Endodermal cell (in vitro differentiated cells): ENCODE results near the gene RTBDN. TPM values are rescaled to one million over a fixed set of nuclear protein-coding genes. Genes with fewer than 3 reads are reported as not detected.

ENCODE experiments used
- DNase-seq: peaks from one replicate; pipeline ENCODE4 v3.0.0-alpha.2; 2017
- H3K27ac ChIP-seq: 2 replicates; pipeline ENCODE4 v1.5.1; 2013; ENCODE audit warnings: mild to moderate bottlenecking, low read depth, low read length, moderate library complexity
- H3K27me3 ChIP-seq: 2 replicates; pipeline ENCODE4 v1.6.1; 2013; ENCODE audit warnings: mild to moderate bottlenecking, low read length, moderate library complexity; ENCODE audit not compliant: insufficient read depth, control insufficient read depth, poor library complexity, severe bottlenecking
- H3K36me3 ChIP-seq: 2 replicates; pipeline ENCODE4 v1.7.0; 2013; ENCODE audit warnings: mild to moderate bottlenecking, low read length, moderate library complexity; ENCODE audit not compliant: control insufficient read depth, insufficient read depth
- H3K4me1 ChIP-seq: one replicate; pipeline ENCODE4 v1.7.0; 2013; ENCODE audit warnings: low read length; ENCODE audit not compliant: control insufficient read depth, insufficient read depth
- H3K4me3 ChIP-seq: 2 replicates; pipeline ENCODE4 v1.5.1; 2013; ENCODE audit warnings: mild to moderate bottlenecking, low read length, moderate library complexity
- H3K9ac ChIP-seq: 2 replicates; pipeline ENCODE4 v1.6.1; 2013; ENCODE audit warnings: mild to moderate bottlenecking, low read length, moderate library complexity; ENCODE audit not compliant: poor library complexity, severe bottlenecking; ENCODE audit errors: extremely low read depth
- H3K9me3 ChIP-seq: 2 replicates; pipeline ENCODE4 v1.6.1; 2013; ENCODE audit warnings: mild to moderate bottlenecking, low read length, moderate library complexity; ENCODE audit not compliant: control insufficient read depth
- H3K27ac Mint-ChIP-seq: 2 replicates; pipeline ENCODE4 v1.8.0; 2020; ENCODE audit warnings: mixed read lengths
- H3K27me3 Mint-ChIP-seq: 2 replicates; pipeline ENCODE4 v1.8.0; 2021; ENCODE audit warnings: mild to moderate bottlenecking, mixed read lengths; ENCODE audit not compliant: insufficient read depth
- H3K36me3 Mint-ChIP-seq: 2 replicates; pipeline ENCODE4 v1.8.0; 2020; ENCODE audit warnings: low read depth, mixed read lengths
- H3K4me1 Mint-ChIP-seq: 2 replicates; pipeline ENCODE4 v1.8.0; 2020; ENCODE audit warnings: mixed read lengths
- H3K4me3 Mint-ChIP-seq: 2 replicates; pipeline ENCODE4 v1.8.0; 2020; ENCODE audit warnings: mild to moderate bottlenecking, moderate library complexity, mixed read lengths
- H3K9me3 Mint-ChIP-seq: 2 replicates; pipeline ENCODE4 v1.8.0; 2020; ENCODE audit warnings: mild to moderate bottlenecking, mixed read lengths
- CTCF ChIP-seq: fragments of 200-600 bp; sonication (generic); conservative IDR thresholded peaks from 2 replicates; pipeline ENCODE4 v1.5.0; 2021; ENCODE audit warnings: antibody characterized with exemption, mild to moderate bottlenecking
- WGBS, 2 experiments: methylation state at CpG; one replicate each; pipeline versions ENCODE4 v1.1.5 to v1.1.7; 2013; ENCODE audit warnings: missing lambda C conversion rate in 2 of 2, mixed read lengths in 1 of 2; ENCODE audit not compliant: insufficient coverage in 1 of 2, insufficient read length in 1 of 2; 5-methylcytosine and 5-hydroxymethylcytosine counted together
- total RNA-seq, 2 donors: library from RNA; stranded (reverse); fragmentation: NEBNext Ultra II Directional in 1 of 2; extraction: Animal tissue kit (Norgen Biotek cat#: 25700) in 1 of 2; gene quantifications; 2 replicates in 1 of 2; 3 replicates in 1 of 2; pipeline ENCODE4 v1.2.1, GENCODE V29; 2021

The RTBDN gene
- total RNA-seq, 2 donors from 2014 or later: 0.68 to 1.7 TPM

- no peaks in the 10 kb centered on the region for H3K9me3 Mint-ChIP-seq
- Histone ChIP-seq H3K4me1 (no peaks in the 10 kb centered on the region), H3K9ac (no peak overlapping the region), H3K27ac (no peak overlapping the region), H3K9me3 (no peaks in the 10 kb centered on the region), H3K36me3 (no peaks in the 10 kb centered on the region), H3K4me3 (peak overlapping the region; percentile 71), H3K27me3 (peaks cover 76% of the 10 kb centered on the region)
- peaks cover 87% of the 10 kb centered on the region for H3K27me3 Mint-ChIP-seq
- TF ChIP-seq CTCF: no peak
- DNase-seq: peak; percentile 88
- 1% methylated on average over 20 to 59 of the region's 87 CpGs for WGBS, 2 experiments
- H3K4me3 Mint-ChIP-seq: peak overlapping the region; percentile 52
- no peaks in the 10 kb centered on the region for H3K36me3 Mint-ChIP-seq
- H3K27ac Mint-ChIP-seq: no peak overlapping the region
- peaks cover 4% of the 10 kb centered on the region for H3K4me1 Mint-ChIP-seq
Observed at GRCh38 chr19:12833738-12834565, 427 bp downstream of the RTBDN start.

- H3K4me3 Mint-ChIP-seq: peak overlapping the region; percentile 52
- H3K36me3 Mint-ChIP-seq: no peaks in the 10 kb centered on the region
- H3K27ac ChIP-seq: no peak overlapping the region
- no peak overlapping the region for H3K27ac Mint-ChIP-seq
- no peak for DNase-seq
- H3K4me3 ChIP-seq: peak overlapping the region; percentile 35
- H3K9ac ChIP-seq: no peak overlapping the region
- peaks cover 6% of the 10 kb centered on the region for H3K4me1 Mint-ChIP-seq
- no peaks in the 10 kb centered on the region for H3K9me3 ChIP-seq
- H3K9me3 Mint-ChIP-seq: no peaks in the 10 kb centered on the region
- peaks cover 79% of the 10 kb centered on the region for H3K27me3 ChIP-seq
- no peaks in the 10 kb centered on the region for H3K36me3 ChIP-seq
- H3K27me3 Mint-ChIP-seq: peaks cover 87% of the 10 kb centered on the region
- 0% methylated on average over 5 of the region's 5 CpGs; no CpG with 5 or more reads in 1 of the 2 experiments for WGBS, 2 experiments
- no peak for TF ChIP-seq CTCF
- H3K4me1 ChIP-seq: no peaks in the 10 kb centered on the region
Observed at GRCh38 chr19:12833418-12833737, 1.0 kb downstream of the RTBDN start.

- H3K36me3 ChIP-seq: no peaks in the 10 kb centered on the region
- H3K4me3 ChIP-seq: no peak overlapping the region
- WGBS, 2 experiments: 27 to 32% methylated on average over 13 to 23 of the region's 23 CpGs
- TF ChIP-seq CTCF: no peak
- H3K27me3 ChIP-seq: peaks cover 42% of the 10 kb centered on the region
- H3K4me1 ChIP-seq: no peaks in the 10 kb centered on the region
- Mint-ChIP-seq H3K4me1 (peaks cover 6% of the 10 kb centered on the region), H3K27ac (no peak overlapping the region), H3K9me3 (no peaks in the 10 kb centered on the region), H3K36me3 (no peaks in the 10 kb centered on the region), H3K27me3 (peaks cover 69% of the 10 kb centered on the region), H3K4me3 (peak overlapping the region; percentile 37)
- no peak overlapping the region for H3K9ac ChIP-seq
- H3K9me3 ChIP-seq: no peaks in the 10 kb centered on the region
- peak; percentile 93 for DNase-seq
- no peak overlapping the region for H3K27ac ChIP-seq
Observed at GRCh38 chr19:12828494-12828893, 5.9 kb downstream of the RTBDN start.
